ENCODE results near the gene MAP2K4. TPM values are rescaled to one million over a fixed set of nuclear protein-coding genes. Genes with fewer than 3 reads are reported as not detected.

The MAP2K4 gene
- polyA plus RNA-seq, 2 of the 4 experiments (the other 2 are of a cell fraction) = 28.9 to 47.7 TPM

- DNase-seq (ENCODE audit: low read depth in 1 of 2, low spot score in 1 of 2) (no peak), ATAC-seq (no peak), FAIRE-seq (no peak)
- ChIA-PET POLR2A (no interaction called here), CTCF (interaction anchor here (0.7 to 1.3 kb wide), 3 partner anchors 22 to 117 kb away, joined by 3 to 5 read pairs (median 3); no protein-coding TSS in a partner anchor)
- Histone ChIP-seq H3K4me2 (no peak overlapping the region), H3K27ac (no peak overlapping the region), H3K9me3 (no peaks in the 10 kb centered on the region), H3K4me1 (peaks cover 2% of the 10 kb centered on the region; the same call in 1 of the 3 replicates), H3K4me3 (no peak overlapping the region)
- TF ChIP-seq FOSB (CRISPR knock-in tag; IDR thresholded peaks at IDR 0.05) = no peak
- no peak for TF ChIP-seq PHF8 (IDR thresholded peaks at IDR 0.05; ENCODE audit: borderline replicate concordance, low read depth)
- no peak for TF ChIP-seq SMC3 (IDR thresholded peaks at IDR 0.05)
- TF ChIP-seq BCL3 (IDR thresholded peaks at IDR 0.05) = no peak
- no peak for TF ChIP-seq RAD21 (conservative IDR thresholded peaks at IDR 0.05 in 1 of 2, IDR thresholded peaks at IDR 0.05 in 1 of 2)
- no peak for TF ChIP-seq ZSCAN20 (CRISPR knock-in tag; IDR thresholded peaks at IDR 0.05)
- no peak for TF ChIP-seq RNF2 (IDR thresholded peaks at IDR 0.05; ENCODE audit: borderline replicate concordance, low read depth)
- no peak for TF ChIP-seq CBX8 (IDR thresholded peaks at IDR 0.05)
- TF ChIP-seq BHLHE40 (IDR thresholded peaks at IDR 0.05; ENCODE audit: low read depth, low read length) = no peak
- no peak for TF ChIP-seq POLR2AphosphoS2 (conservative IDR thresholded peaks at IDR 0.05; ENCODE audit: low read length)
- no peak for TF ChIP-seq FOSL2 (IDR thresholded peaks at IDR 0.05)
- no peak for TF ChIP-seq FOSL2 (CRISPR knock-in tag; IDR thresholded peaks at IDR 0.05)
- no peak for TF ChIP-seq EP300 (IDR thresholded peaks at IDR 0.05)
- no peak for TF ChIP-seq ZNF302 (CRISPR knock-in tag; IDR thresholded peaks at IDR 0.05)
- no peak for TF ChIP-seq GATA3 (IDR thresholded peaks at IDR 0.05; ENCODE audit: borderline replicate concordance)
- no peak for TF ChIP-seq CEBPB (IDR thresholded peaks at IDR 0.05)
- no peak for TF ChIP-seq EHMT2 (IDR thresholded peaks at IDR 0.05; ENCODE audit: low read depth)
- TF ChIP-seq FOXS1 (CRISPR knock-in tag; IDR thresholded peaks at IDR 0.05) = no peak
- no peak for TF ChIP-seq MAZ (IDR thresholded peaks at IDR 0.05; ENCODE audit: borderline replicate concordance, low read depth, low read length)
- TF ChIP-seq USF2 (IDR thresholded peaks at IDR 0.05) = no peak
- TF ChIP-seq, protein P1, sequence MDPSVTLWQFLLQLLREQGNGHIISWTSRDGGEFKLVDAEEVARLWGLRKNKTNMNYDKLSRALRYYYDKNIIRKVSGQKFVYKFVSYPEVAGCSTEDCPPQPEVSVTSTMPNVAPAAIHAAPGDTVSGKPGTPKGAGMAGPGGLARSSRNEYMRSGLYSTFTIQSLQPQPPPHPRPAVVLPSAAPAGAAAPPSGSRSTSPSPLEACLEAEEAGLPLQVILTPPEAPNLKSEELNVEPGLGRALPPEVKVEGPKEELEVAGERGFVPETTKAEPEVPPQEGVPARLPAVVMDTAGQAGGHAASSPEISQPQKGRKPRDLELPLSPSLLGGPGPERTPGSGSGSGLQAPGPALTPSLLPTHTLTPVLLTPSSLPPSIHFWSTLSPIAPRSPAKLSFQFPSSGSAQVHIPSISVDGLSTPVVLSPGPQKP (IDR thresholded peaks at IDR 0.05; ENCODE audit: low read depth, low read length) = no peak
- WGBS (ENCODE audit: missing lambda C conversion rate) = 82% methylated on average over 3 of the region's 3 CpGs
Observed at GRCh38 chr17:12053552-12053951, 32.9 kb downstream of the MAP2K4 start.

DNA sequence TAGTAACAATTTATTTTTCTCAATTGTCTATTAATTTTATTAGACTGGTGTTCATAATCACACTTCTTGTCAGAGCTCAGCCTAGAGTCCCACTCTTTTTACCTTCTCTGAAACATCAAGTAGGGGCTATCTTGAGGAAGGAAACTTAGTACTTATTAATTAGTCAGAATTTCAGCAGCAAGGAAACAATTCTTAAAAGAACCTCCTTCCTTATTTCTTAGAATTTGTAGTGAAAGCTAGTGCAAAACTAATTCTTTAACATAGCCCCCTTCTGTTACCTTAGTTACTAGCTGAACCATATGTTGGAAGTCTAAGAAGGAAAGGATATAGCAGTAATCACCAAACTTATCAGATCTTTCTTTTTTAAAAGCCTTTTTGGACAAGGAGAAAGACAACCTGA, 35.2 kb downstream of the MAP2K4 start:
- POLR2A ChIA-PET = interaction anchor here (1.2 kb wide), 1 partner anchor 59 kb away, joined by 4 read pairs; the partner anchor contains the start of gene ZNF18
- H3K27ac ChIP-seq = no peak overlapping the region
- H3K4me2 ChIP-seq = no peak overlapping the region
- no peak overlapping the region for H3K4me3 ChIP-seq
- DNase-seq (ENCODE audit: low read depth in 1 of 2, low spot score in 1 of 2) (no peak), ATAC-seq (no peak), FAIRE-seq (no peak)
- H3K4me1 ChIP-seq = no peaks in the 10 kb centered on the region
- no peaks in the 10 kb centered on the region for H3K9me3 ChIP-seq
- CTCF ChIA-PET = no interaction called here
- TF ChIP-seq, protein P2, sequence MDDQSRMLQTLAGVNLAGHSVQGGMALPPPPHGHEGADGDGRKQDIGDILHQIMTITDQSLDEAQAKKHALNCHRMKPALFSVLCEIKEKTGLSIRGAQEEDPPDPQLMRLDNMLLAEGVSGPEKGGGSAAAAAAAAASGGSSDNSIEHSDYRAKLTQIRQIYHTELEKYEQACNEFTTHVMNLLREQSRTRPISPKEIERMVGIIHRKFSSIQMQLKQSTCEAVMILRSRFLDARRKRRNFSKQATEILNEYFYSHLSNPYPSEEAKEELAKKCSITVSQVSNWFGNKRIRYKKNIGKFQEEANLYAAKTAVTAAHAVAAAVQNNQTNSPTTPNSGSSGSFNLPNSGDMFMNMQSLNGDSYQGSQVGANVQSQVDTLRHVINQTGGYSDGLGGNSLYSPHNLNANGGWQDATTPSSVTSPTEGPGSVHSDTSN (IDR thresholded peaks at IDR 0.05) = no peak
- no peak for TF ChIP-seq EHF (CRISPR knock-in tag; IDR thresholded peaks at IDR 0.05)
- no peak for TF ChIP-seq KDM1A (IDR thresholded peaks at IDR 0.05; ENCODE audit: low read depth)
- TF ChIP-seq, protein P1 (IDR thresholded peaks at IDR 0.05; ENCODE audit: low read depth, low read length) = no peak
- TF ChIP-seq SMC3 (IDR thresholded peaks at IDR 0.05) = no peak
- TF ChIP-seq, protein P3, sequence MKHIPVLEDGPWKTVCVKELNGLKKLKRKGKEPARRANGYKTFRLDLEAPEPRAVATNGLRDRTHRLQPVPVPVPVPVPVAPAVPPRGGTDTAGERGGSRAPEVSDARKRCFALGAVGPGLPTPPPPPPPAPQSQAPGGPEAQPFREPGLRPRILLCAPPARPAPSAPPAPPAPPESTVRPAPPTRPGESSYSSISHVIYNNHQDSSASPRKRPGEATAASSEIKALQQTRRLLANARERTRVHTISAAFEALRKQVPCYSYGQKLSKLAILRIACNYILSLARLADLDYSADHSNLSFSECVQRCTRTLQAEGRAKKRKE (CRISPR knock-in tag; IDR thresholded peaks at IDR 0.05; ENCODE audit: low read depth) = no peak

All from A549 (cell line).